GM19193 (cell line): Measurements from ENCODE around the gene CAMKMT.

ENCODE experiments used
- POLR2A ChIP-seq: IDR thresholded peaks from 4 replicates; pipeline ENCODE4 v1.6.1; 2011; ENCODE audit not compliant: insufficient read depth, insufficient read length; ENCODE audit errors: extremely low read depth

Gene CAMKMT

DNA sequence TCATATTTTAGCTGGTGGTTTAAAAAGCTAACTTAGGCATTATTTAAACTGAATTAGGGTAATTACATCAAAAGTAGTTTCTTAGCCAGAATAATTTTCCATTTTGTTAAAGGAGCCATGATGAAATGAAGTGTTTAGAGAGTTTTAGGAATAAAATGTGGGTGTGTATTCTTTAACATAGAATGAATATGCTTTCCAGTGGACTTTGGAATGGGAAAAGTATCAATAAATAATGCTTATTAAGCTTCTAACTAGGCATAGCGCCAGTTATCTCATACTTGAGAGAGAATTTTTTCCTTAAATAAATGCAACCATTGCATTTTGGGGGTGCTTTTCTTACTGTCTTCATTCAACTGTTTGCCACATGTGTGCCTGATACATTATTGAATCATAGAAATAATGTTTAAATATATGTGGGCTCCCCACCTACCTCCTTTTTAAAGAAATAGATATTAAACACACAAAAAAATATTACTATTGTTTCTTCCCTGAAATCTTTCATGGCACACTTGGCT is 90.4 kb downstream of the CAMKMT start:
- no peak for TF ChIP-seq POLR2A

DNA sequence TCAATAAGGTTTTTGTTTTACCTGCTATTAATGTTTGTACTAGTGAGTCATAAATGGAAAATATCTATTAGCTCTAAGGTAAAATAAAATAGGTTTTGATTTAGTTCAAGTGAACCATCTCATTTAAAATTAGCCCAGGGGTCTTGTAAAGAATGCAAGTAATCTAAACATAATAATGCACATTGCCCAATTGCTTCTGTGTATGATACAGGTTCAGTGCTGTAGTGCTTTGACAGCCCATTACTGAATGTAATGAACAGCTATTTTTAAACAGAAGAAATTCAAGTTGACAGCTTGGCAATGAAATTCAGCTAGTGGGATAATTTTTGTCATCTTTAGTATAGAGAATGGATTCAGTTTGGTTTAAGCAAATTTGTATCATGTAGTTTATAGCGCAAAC is 91.5 kb downstream of the CAMKMT start:
- TF ChIP-seq POLR2A = no peak

DNA sequence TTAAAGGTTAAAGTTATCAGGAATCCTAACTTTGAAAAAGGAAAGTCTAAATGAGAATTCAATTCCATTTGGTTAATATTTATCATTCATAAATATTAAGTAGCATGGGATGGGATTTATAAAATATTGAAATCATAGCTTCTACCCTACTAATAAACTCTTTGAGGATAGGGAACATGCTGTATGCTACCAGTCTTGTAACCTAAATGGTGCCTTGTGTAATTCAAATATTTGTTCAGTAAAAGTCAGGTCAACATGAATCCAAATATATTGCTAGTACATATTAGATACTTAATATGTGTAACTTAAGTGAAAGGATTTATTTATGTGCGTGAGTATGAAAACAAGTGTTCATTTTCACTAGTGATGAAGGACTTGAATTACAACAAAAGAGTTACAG is 94.1 kb downstream of the CAMKMT start:
- no peak for TF ChIP-seq POLR2A

DNA sequence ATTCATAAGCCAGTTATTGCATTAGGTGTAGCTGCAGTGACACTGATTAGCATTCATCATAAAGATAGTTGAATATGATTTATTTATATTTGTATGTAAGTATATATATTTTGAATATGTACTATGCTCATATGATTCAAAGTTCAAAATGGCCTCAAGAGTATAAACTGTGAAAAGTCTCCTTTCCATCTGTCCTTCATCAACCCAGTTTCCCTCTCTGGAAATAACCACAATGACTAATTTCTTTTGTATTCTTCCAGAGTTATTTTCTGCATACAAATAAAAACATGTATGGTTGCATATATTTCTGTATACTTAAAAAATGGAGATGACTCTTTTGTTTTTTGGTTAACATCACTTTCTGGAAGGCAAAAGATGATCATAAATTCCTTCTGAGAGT is 95.2 kb downstream of the CAMKMT start:
- no peak for TF ChIP-seq POLR2A

DNA sequence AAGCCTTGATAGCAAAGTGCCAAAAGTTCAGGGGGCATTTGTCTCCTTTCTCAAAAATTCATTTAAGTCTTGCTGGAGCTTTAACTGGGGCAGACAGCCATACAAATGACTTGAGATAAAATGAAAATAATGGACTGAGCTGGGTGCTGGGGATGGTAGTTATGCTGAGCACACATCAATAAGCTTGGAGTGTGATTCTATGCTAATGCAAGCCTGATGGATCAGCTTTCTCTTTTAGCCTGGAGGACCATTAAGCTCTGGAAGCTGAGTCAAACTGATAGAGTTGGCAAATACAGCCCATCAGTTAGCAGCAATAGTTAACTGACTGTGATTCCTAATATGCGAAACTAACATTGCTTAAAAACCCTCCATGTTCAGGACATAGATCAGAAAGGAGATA is 98.0 kb downstream of the CAMKMT start:
- TF ChIP-seq POLR2A = no peak

DNA sequence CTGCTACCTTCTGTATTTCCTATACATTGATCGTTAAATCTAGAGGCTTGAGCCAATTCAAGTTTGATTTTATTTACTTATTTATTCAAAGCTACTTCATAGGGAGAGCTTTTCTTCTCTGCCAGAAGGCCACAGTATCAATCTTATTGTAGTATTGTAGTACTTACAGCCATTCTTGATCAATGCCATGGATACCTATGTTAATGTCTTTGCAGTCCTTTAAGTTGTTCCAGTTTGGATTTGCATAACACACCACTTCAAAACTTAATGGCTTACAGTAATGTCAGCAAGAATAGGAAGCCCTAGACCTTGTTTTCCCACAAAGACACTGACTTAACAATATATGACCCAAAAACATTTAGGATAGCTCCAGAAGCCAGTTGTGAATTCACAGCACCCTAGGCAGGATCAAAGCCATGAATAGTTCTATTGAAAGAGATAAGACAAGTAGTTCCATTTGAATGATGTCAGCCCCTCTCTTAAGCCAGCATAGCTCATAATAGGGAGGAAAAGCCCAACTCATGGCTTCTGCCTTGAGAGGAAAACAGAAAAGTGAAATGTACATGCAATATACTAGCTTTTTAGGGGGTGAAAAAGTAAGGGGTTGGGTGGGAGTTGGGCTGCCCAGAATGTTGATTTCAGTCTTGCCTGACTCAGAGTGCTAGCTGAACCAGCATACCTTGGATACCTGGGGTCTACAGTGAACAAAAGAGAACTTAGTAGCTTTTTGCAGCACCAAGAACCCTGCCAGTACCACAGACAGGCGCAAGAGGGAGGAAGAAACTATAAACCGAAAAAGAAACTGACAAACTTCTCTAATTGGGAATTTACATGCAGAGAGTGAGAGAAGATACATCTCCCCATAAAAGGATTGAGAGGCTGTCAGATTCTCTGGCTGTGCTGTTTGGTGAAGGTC is 101.4 kb downstream of the CAMKMT start:
- TF ChIP-seq POLR2A = no peak

DNA sequence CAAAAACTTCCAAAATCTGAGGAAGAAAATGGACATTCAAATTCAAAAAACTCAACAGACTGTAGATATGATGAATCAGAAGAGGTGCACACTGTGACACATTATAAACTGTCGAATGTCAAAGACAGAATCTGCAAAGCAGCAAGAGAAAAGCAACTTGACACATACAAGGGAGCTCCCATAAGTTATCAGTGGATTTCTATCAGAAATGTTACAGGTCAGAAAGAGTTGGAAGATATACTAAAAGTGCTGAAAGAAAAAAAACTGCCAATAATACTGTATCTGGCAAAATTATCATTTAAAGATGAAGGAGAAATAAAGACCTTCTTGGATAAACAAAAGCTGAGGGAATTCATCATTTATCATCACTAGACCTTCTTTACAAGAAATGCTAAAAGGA is 102.7 kb downstream of the CAMKMT start:
- no peak for TF ChIP-seq POLR2A

DNA sequence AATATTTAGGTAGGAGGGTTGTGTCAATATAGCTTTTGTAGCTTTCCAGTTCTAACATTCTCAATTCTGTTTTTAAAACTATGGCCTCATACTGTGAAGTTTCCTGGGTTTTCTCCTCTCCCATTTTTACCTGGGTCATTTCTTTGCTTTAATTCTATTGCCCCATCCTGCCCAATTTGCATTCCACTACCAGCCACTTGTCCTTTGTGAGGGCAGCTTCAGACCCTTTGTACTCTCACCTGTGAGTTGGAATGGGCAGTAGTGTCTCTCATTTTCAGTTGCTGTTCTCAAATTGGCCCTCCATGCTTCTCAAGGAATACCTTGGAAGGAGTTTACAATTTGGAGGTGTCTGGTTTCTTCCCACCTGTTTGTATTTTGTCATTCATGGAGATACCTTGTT is 108.4 kb downstream of the CAMKMT start:
- no peak for TF ChIP-seq POLR2A

DNA sequence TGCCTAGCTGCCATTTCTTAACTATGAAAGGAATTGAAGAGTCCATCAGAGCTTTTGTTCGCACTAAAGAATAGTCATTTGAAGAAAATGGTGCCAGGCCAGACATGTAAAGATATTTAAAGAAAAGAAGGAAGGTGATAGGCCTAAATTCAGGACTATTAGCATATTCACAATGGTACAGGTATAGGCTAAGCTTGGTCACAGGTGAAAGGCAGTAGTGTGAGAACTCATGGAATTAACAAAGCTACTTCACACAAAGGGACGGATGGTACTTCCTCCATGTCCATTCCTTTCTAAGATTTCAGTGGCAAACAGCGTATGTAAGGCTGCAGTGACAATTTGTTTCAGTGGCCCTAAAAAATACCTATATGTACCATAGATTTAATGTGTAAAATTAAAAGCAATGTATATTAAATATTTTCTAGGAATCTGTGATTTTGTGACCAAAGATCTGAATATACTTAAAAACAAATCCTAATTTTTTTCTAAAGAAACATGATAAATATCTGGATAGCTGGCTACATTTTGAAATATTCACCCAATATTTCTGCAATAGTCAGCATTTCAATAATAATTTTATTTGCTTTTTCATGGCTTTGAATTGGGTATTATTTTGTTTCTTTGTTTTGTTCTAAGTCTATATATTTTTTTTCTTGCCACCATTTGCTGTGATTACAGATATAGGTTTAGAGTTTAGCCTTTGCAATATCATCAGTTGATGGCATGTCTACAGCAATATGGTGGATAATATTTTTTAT is 116.1 kb downstream of the CAMKMT start:
- no peak for TF ChIP-seq POLR2A

DNA sequence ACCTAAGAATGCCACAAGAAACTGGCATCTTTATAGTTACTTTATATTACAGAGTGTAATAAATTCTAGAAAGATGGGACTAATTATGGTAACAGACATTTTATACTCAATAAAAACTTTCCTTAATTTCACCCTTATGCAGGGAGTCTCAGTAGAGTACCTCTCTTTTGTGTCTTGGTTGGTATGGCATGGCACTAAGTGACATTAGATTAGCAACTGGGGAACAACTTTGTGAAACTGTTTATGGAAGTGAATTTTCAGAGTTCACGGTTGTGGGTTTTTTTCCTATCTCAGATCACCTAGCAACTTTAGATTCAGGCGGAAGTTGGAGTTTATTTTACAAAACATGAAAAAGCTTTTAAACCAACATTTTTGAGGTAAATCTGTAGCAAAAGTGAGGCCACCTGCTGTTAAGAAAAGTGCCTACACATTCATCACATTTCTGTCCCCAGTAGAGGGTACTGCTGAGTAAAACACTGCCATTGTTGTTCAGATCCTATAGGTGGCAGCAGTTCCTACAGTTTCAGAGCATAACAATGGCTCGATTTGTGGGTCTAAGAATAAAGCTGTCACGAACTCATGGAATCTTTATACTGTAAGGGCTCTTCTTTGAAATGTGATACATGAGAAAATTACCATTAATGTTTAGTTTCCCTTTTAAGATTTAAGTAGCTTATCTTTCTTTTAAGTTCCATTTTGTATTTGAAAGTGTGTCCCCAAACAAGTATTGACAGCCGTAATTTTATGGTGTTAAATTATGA is 117.6 kb downstream of the CAMKMT start:
- TF ChIP-seq POLR2A = no peak

DNA sequence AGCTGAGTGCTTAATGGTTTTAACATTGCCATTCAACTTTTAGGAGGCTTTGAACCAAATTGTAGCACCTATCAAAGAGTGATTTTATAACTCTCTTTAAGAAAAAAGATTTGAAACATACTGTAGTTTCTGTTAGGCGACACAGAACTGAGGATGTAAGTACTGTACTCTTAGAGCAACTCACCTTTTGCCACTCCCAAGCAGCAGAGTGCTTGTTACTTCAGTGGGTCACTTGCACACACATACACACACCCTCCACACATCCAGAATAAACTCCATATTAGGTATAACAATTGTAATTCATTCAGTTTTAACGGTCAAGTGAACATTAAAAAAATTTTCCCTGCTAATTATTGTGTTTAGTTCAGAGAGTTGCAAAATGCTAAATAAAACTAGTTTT is 118.3 kb downstream of the CAMKMT start:
- TF ChIP-seq POLR2A = no peak

DNA sequence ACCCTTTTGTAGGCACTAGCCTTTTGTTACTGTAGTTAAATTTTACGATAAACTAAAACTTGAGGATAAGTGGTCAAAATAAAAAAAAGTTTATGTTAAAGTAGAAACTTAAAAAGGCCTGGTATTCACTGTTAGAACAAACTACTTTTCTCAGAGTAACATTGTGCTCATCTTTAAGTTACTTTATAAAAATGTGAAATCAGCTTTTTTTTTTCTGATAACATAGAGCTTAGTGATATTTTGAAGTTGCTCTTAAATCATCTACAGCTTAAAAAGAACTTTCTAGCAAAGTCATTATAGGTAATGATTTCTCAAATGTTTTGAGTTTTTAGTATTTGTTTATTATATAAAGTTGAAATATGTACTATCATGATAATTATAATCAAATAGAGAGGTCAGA is 125.3 kb downstream of the CAMKMT start:
- no peak for TF ChIP-seq POLR2A

DNA sequence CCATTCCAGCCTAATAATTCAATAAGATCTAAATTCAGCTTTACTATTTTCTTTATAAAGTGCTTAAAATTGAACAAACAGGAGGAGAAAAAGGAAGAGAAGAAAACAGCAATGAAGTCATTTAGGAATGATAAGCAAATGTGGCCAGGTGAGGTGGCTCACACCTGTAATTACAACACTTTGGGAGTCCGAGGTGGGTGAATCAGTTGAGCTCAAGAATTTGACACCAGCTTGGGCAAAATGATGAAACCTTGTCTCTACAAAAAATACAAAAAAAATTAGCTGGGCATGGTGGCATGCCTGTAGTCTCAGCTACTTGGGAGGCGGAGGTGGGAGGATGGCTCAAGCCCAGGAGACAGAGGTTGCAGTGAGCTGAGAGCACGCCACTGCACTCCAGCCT is 129.0 kb downstream of the CAMKMT start:
- TF ChIP-seq POLR2A = no peak

DNA sequence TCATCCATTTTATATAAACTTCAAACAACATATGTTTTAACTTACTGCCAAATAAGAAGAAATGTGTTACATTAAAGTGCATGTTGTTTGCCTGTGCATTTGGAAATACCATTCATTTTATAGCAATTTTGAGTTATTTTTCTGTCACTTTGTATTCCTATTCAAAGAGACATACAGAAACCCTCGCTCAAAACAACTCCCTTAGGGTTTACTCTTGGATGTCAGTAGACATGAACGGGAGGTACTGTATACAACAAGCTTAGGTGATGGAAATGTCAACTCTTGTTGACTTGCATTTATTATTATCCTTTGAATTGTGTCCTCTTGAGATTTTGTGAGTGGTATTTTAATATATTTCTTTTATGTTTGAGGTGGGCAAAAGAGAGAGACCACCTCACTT is 132.3 kb downstream of the CAMKMT start:
- no peak for TF ChIP-seq POLR2A

DNA sequence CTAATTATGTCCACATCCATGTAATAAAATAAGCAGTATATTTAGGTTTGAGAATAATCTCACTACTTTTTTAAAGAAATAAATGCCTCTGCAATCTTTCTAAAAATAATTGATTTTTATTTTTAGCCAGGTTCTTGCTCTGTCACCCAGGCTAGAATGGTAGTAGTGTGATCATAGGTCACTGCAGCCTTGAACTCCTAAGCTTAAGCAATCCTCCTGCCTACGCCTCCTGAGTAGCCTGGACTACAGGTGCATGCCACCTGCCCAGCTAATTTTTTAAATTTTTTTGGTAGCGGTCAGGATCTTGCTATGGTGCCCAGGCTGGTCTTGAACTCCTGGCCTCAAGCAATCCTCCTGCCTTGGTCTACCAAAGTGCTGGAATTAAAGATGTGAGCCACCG is 133.3 kb downstream of the CAMKMT start:
- no peak for TF ChIP-seq POLR2A
